ENCODE results near the gene AP2B1.
"Not testable (repeated sequence)": the region's sequence is repeated elsewhere in the genome, so short reads cannot be mapped to it uniquely, and the experiment has no call there.

The AP2B1 gene

GRCh38 chr17:35742896-35743477 lies 155.9 kb downstream of the AP2B1 start:
- in situ Hi-C loops (cut with HindIII; ENCODE audit: low sequenced_read_pairs) = loop anchor here (25.0 kb wide), 1 partner anchor 431 kb away; no protein-coding TSS in a partner anchor

- in situ Hi-C loops (cut with HindIII; ENCODE audit: low sequenced_read_pairs) = loop anchor here (25.0 kb wide), 1 partner anchor 431 kb away; no protein-coding TSS in a partner anchor
These were observed 156.7 kb downstream of the AP2B1 start for GRCh38 chr17:35743626-35744328.

- in situ Hi-C loops (cut with HindIII; ENCODE audit: low sequenced_read_pairs) = loop anchor here (25.0 kb wide), 1 partner anchor 433 kb away; no protein-coding TSS in a partner anchor
These were observed 157.7 kb downstream of the AP2B1 start for GRCh38 chr17:35744830-35745229.

- in situ Hi-C loops (cut with HindIII; ENCODE audit: low sequenced_read_pairs) = loop anchor here (25.0 kb wide), 1 partner anchor 433 kb away; no protein-coding TSS in a partner anchor
These were observed 158.1 kb downstream of the AP2B1 start for GRCh38 chr17:35745246-35745645.

- in situ Hi-C loops (cut with HindIII; ENCODE audit: low sequenced_read_pairs) = loop anchor here (25.0 kb wide), 1 partner anchor 434 kb away; no protein-coding TSS in a partner anchor
These were observed 158.7 kb downstream of the AP2B1 start for GRCh38 chr17:35745749-35746320.

GRCh38 chr17:35747540-35748017 lies 160.5 kb downstream of the AP2B1 start:
- in situ Hi-C loops (cut with HindIII; ENCODE audit: low sequenced_read_pairs) = loop anchor here (25.0 kb wide), 1 partner anchor 435 kb away; no protein-coding TSS in a partner anchor

- in situ Hi-C loops (cut with HindIII; ENCODE audit: low sequenced_read_pairs) = loop anchor here (25.0 kb wide), 1 partner anchor 436 kb away; no protein-coding TSS in a partner anchor
These were observed 161.3 kb downstream of the AP2B1 start for GRCh38 chr17:35748341-35748841.

- in situ Hi-C loops (cut with HindIII; ENCODE audit: low sequenced_read_pairs) = loop anchor here (25.0 kb wide), 1 partner anchor 437 kb away; no protein-coding TSS in a partner anchor
These were observed 161.9 kb downstream of the AP2B1 start for GRCh38 chr17:35748979-35749378.

GRCh38 chr17:35749560-35750412 lies 162.7 kb downstream of the AP2B1 start:
- in situ Hi-C loops (cut with HindIII; ENCODE audit: low sequenced_read_pairs) = loop anchor here (25.0 kb wide), 1 partner anchor 437 kb away; no protein-coding TSS in a partner anchor

GRCh38 chr17:35750526-35751395 lies 163.6 kb downstream of the AP2B1 start:
- in situ Hi-C loops (cut with HindIII; ENCODE audit: low sequenced_read_pairs) = no loop called here

- in situ Hi-C loops (cut with HindIII; ENCODE audit: low sequenced_read_pairs) = not testable (repeated sequence)
These were observed 164.4 kb downstream of the AP2B1 start for GRCh38 chr17:35751541-35751940.

- in situ Hi-C loops (cut with HindIII; ENCODE audit: low sequenced_read_pairs) = no loop called here
These were observed 165.3 kb downstream of the AP2B1 start for GRCh38 chr17:35752471-35752870.

- in situ Hi-C loops (cut with HindIII; ENCODE audit: low sequenced_read_pairs) = no loop called here
These were observed 166.0 kb downstream of the AP2B1 start, which contains the start of gene GAS2L2 for GRCh38 chr17:35752945-35753764. Gene GAS2L2, minus strand, starts transcription at chr17:35753239. Its CDS starts 389 bp downstream, at chr17:35752850.

- in situ Hi-C loops (cut with HindIII; ENCODE audit: low sequenced_read_pairs) = no loop called here
These were observed 170.1 kb downstream of the AP2B1 start for GRCh38 chr17:35757243-35757642.

- in situ Hi-C loops (cut with HindIII; ENCODE audit: low sequenced_read_pairs) = no loop called here
These were observed 173.5 kb downstream of the AP2B1 start, which contains the start of gene C17orf50 for GRCh38 chr17:35760587-35760986. Gene C17orf50, plus strand, starts transcription at chr17:35760887. Its CDS starts 55 bp downstream, at chr17:35760942.

- in situ Hi-C loops (cut with HindIII; ENCODE audit: low sequenced_read_pairs) = no loop called here
These were observed 174.5 kb downstream of the AP2B1 start for GRCh38 chr17:35761601-35762000.

GRCh38 chr17:35763767-35764122 lies 176.6 kb downstream of the AP2B1 start:
- in situ Hi-C loops (cut with HindIII; ENCODE audit: low sequenced_read_pairs) = no loop called here

Data from endothelial cell of hepatic sinusoid (primary cell).